Sigmoid colon (tissue), 7 donors: Measurements from ENCODE around the gene OR8B4. TPM values are rescaled to one million over a fixed set of nuclear protein-coding genes. Genes with fewer than 3 reads are reported as not detected.

Experiments used
- DNase-seq: peaks from one replicate; pipeline ENCODE4 v3.0.0-alpha.2; 2019
- H3K27ac ChIP-seq, 4 donors: fragments of 200-600 bp; sonication (generic); one replicate each; pipeline ENCODE4 v1.5.1; 2016 to 2019; ENCODE audit warnings: mild to moderate bottlenecking in 1 of 4
- H3K27me3 ChIP-seq, 3 donors: fragments of 200-600 bp; sonication (generic); one replicate each; pipeline ENCODE4 v1.5.1; 2019; ENCODE audit warnings: mild to moderate bottlenecking in 1 of 3
- H3K36me3 ChIP-seq, 4 donors: fragments of 200-600 bp; sonication (generic); one replicate each; pipeline ENCODE4 v1.5.1; 2016 to 2019
- H3K4me1 ChIP-seq, 4 donors: fragments of 200-600 bp; sonication (generic); one replicate each; pipeline ENCODE4 v1.5.1; 2017 to 2019
- H3K4me3 ChIP-seq, 4 donors: fragments of 200-600 bp; sonication (generic); one replicate each; pipeline ENCODE4 v1.5.1; 2017 to 2019; ENCODE audit warnings: mild to moderate bottlenecking in 2 of 4, moderate library complexity in 1 of 4
- H3K9me3 ChIP-seq, 4 donors: fragments of 200-600 bp in 3 of 4; sonication (generic) in 3 of 4; one replicate each; pipeline versions ENCODE4 v1.5.1 to v1.6.1; 2013 to 2019
- CTCF ChIP-seq, 4 experiments: fragments of 450-650 bp in 3 of 4; fragments of 200-600 bp in 1 of 4; IDR thresholded peaks; one replicate each; pipeline ENCODE4 v1.5.1; 2016 to 2019; ENCODE audit warnings: antibody characterized with exemption in 4 of 4, mild to moderate bottlenecking in 3 of 4, moderate library complexity in 2 of 4
- EP300 ChIP-seq, 4 donors: sonication (generic); formaldehyde crosslinking; IDR thresholded peaks; one replicate each; pipeline ENCODE4 v1.6.1; 2017; ENCODE audit warnings: antibody characterized with exemption in 4 of 4
- POLR2A ChIP-seq, 2 donors: fragments of 450-650 bp; IDR thresholded peaks; one replicate each; pipeline ENCODE4 v1.6.1; 2016; ENCODE audit warnings: antibody characterized with exemption in 2 of 2, mild to moderate bottlenecking in 2 of 2, moderate library complexity in 2 of 2
- POLR2AphosphoS5 ChIP-seq, 4 donors: sonication (generic); formaldehyde crosslinking; IDR thresholded peaks; one replicate each; pipeline ENCODE4 v1.6.1; 2017; ENCODE audit warnings: antibody characterized with exemption in 4 of 4
- WGBS, 2 donors: extraction: QIAGEN DNeasy Blood & Tissue Kit; methylation state at CpG; one replicate each; pipeline ENCODE4 v1.1.7; 2013; 5-methylcytosine and 5-hydroxymethylcytosine counted together
- intact Hi-C: fragments of 100-400 bp; cut with DNase I; formaldehyde crosslinking; loops from one replicate; pipeline ENCODE4 v1.15.1; 2023
- polyA plus RNA-seq, 3 donors: library from polyadenylated mRNA; stranded (reverse); fragments of 200-250 nt; gene quantifications; one replicate each; pipeline ENCODE4 v1.2.3, GENCODE V29; 2013
- total RNA-seq, 4 donors: library from RNA; depleted of rRNA; stranded (reverse); fragments of >200 nt; gene quantifications; one replicate each; pipeline ENCODE4 v1.1.0, GENCODE V29; 2016
- donor health status: healthy with polysubstance abuse.
- donor health status: Bipolar disorder and iron deficiency.
- donor health status: healthy.

The OR8B4 gene, protein sequence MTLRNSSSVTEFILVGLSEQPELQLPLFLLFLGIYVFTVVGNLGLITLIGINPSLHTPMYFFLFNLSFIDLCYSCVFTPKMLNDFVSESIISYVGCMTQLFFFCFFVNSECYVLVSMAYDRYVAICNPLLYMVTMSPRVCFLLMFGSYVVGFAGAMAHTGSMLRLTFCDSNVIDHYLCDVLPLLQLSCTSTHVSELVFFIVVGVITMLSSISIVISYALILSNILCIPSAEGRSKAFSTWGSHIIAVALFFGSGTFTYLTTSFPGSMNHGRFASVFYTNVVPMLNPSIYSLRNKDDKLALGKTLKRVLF
- total RNA-seq: not detected
- not detected for polyA plus RNA-seq

DNA sequence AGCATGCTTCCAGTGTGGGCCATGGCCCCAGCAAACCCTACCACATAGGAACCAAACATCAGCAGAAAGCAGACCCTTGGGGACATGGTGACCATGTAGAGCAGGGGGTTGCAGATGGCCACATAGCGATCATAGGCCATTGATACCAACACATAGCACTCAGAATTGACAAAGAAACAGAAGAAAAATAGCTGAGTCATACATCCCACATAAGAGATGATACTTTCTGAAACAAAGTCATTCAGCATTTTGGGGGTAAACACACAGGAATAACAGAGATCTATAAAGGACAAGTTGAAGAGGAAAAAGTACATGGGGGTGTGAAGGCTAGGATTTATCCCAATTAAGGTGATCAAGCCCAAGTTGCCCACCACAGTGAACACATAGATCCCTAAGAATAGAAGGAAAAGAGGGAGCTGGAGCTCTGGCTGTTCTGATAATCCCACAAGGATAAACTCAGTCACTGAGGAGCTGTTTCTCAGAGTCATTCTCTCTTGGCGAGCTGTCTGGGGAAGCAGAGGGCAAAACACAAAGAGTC is at the start of gene OR8B4:
Gene OR8B4 (minus strand): TSS at position 488 of the 538 bp plus-strand sequence. CDS start 0 bp downstream, at position 488.
- H3K4me3 ChIP-seq: no peak within 1 kb of the TSS
- intact Hi-C loops: no loop called here
- no peaks in the 10 kb centered on the region for H3K27me3 ChIP-seq
- no peaks in the 10 kb centered on the region for H3K9me3 ChIP-seq
- TF ChIP-seq POLR2AphosphoS5 (IDR thresholded peaks at IDR 0.05): no peak
- no peak for TF ChIP-seq EP300 (IDR thresholded peaks at IDR 0.05)
- no peak for TF ChIP-seq POLR2A (IDR thresholded peaks at IDR 0.05)
- TF ChIP-seq CTCF (IDR thresholded peaks at IDR 0.05): no peak
- no peaks in the 10 kb centered on the region for H3K36me3 ChIP-seq
- 86 to 91% methylated on average over 2 of the region's 2 CpGs for WGBS, 2 donors
- no peak for DNase-seq
- H3K27ac ChIP-seq: no peak within 1 kb of the TSS
- H3K4me1 ChIP-seq: no peaks in the 10 kb centered on the region

- intact Hi-C loops: no loop called here
- TF ChIP-seq POLR2A (IDR thresholded peaks at IDR 0.05) (no peak), CTCF (IDR thresholded peaks at IDR 0.05) (no peak), EP300 (IDR thresholded peaks at IDR 0.05) (no peak), POLR2AphosphoS5 (IDR thresholded peaks at IDR 0.05) (no peak)
- no peaks in the 10 kb centered on the region for H3K36me3 ChIP-seq
- H3K27ac ChIP-seq: no peak overlapping the region
- H3K4me1 ChIP-seq: no peaks in the 10 kb centered on the region
- DNase-seq: no peak
- H3K27me3 ChIP-seq: no peaks in the 10 kb centered on the region
- H3K9me3 ChIP-seq: no peaks in the 10 kb centered on the region
- WGBS, 2 donors: 74 to 77% methylated on average over 1 of the region's 1 CpG
- no peak overlapping the region for H3K4me3 ChIP-seq
Measured at GRCh38 chr11:124474079-124474478, 49.4 kb upstream of the OR8B4 start.

GRCh38 chr11:124473476-124473875 is 48.8 kb upstream of the OR8B4 start:
- intact Hi-C loops: no loop called here
- no peaks in the 10 kb centered on the region for H3K4me1 ChIP-seq
- no peak overlapping the region for H3K27ac ChIP-seq
- no peaks in the 10 kb centered on the region for H3K36me3 ChIP-seq
- TF ChIP-seq CTCF (IDR thresholded peaks at IDR 0.05) (no peak), POLR2AphosphoS5 (IDR thresholded peaks at IDR 0.05) (no peak), POLR2A (IDR thresholded peaks at IDR 0.05) (no peak), EP300 (IDR thresholded peaks at IDR 0.05) (no peak)
- WGBS, 2 donors: 54 to 64% methylated on average over 1 of the region's 1 CpG
- no peak overlapping the region for H3K4me3 ChIP-seq
- DNase-seq: no peak
- H3K27me3 ChIP-seq: no peaks in the 10 kb centered on the region
- no peaks in the 10 kb centered on the region for H3K9me3 ChIP-seq

DNA sequence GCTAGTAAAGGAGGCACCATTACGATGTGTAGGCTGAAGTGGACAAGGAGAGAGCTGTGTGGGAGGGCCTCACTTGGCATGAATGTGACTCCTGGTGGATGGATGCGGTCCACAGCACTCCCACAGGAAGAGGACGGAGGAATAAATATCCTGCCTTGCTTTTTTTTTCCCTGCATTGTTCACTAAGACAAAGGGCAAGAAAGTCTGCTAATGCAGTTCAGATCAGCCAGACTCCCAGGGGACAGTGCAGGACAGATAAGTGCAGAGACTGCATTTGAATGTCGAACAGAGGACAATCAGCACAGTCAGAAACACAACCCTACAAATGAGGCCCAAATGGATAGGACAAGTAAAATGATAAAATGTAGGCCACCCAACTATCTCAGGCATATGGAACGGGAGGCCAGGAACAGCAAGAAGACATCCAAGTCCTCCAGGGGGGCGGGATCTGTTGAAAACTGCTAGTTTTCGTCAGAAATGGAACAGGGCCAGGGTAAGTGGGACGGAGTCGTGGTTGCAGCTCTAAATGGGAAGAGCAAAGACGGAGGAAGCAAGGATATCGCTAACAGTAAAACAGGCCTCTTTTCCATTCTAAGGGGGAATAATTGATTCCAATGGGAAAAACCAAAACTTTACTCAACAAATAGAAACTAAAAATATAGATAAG is 46.0 kb upstream of the OR8B4 start:
- DNase-seq: no peak
- H3K27me3 ChIP-seq: no peaks in the 10 kb centered on the region
- H3K27ac ChIP-seq: no peak overlapping the region
- no peaks in the 10 kb centered on the region for H3K36me3 ChIP-seq
- intact Hi-C loops: no loop called here
- H3K4me3 ChIP-seq: no peak overlapping the region
- H3K4me1 ChIP-seq: no peaks in the 10 kb centered on the region
- H3K9me3 ChIP-seq: no peaks in the 10 kb centered on the region
- WGBS, 2 donors: 74 to 81% methylated on average over 11 of the region's 11 CpGs
- TF ChIP-seq POLR2AphosphoS5 (IDR thresholded peaks at IDR 0.05) (no peak), EP300 (IDR thresholded peaks at IDR 0.05) (no peak), POLR2A (IDR thresholded peaks at IDR 0.05) (no peak), CTCF (IDR thresholded peaks at IDR 0.05) (no peak)
